HEK293 (cell line): ENCODE results near the gene NHSL2.

Experiments used
- CTCF ChIA-PET: fragments of 350-600 bp; formaldehyde crosslinking; extraction: SDS; loops from one replicate; lab custom pipeline; 2021; ENCODE audit warnings: antibody characterized with exemption; lab: Yijun Ruan, JAX
- POLR2A ChIA-PET: fragments of 300-600 bp; formaldehyde crosslinking; extraction: SDS; loops from one replicate; lab custom pipeline; 2020; ENCODE audit warnings: antibody characterized with exemption, inconsistent platforms; lab: Yijun Ruan, JAX
- H3K27ac ChIP-seq: fragments of 200-500 bp; sonication (Bioruptor generic); 2 replicates; pipeline ENCODE4 v1.5.1; 2014; ENCODE audit warnings: low read depth, low read length, control low read depth, inconsistent platforms; ENCODE audit errors: extremely low read depth
- H3K36me3 ChIP-seq, 2 experiments: fragments of 200-500 bp in 1 of 2; sonication (Bioruptor generic) in 1 of 2; 1 replicate in 1 of 2; 2 replicates in 1 of 2; pipeline ENCODE4 v1.5.1; 2014 to 2017; ENCODE audit warnings: inconsistent platforms in 2 of 2, low read length in 2 of 2; ENCODE audit not compliant: control insufficient read depth in 2 of 2, insufficient read depth in 1 of 2
- H3K4me1 ChIP-seq: fragments of 200-500 bp; sonication (Bioruptor generic); 2 replicates; pipeline ENCODE4 v1.5.1; 2014; ENCODE audit warnings: mild to moderate bottlenecking, low read length, inconsistent platforms; ENCODE audit not compliant: control insufficient read depth, insufficient read depth
- H3K4me3 ChIP-seq: 2 replicates; pipeline ENCODE4 v1.5.1; 2011; ENCODE audit warnings: low read depth, mild to moderate bottlenecking, control low read depth, low read length, moderate library complexity
- H3K9me3 ChIP-seq: fragments of 200-500 bp; sonication (Bioruptor generic); 2 replicates; pipeline ENCODE4 v1.5.1; 2014; ENCODE audit warnings: low read depth, low read length, inconsistent platforms; ENCODE audit not compliant: control insufficient read depth, insufficient read depth
- KLF1 ChIP-seq: fragments of 450-650 bp; formaldehyde crosslinking; IDR thresholded peaks from 2 replicates; pipeline ENCODE4 v1.5.1; 2016; ENCODE audit warnings: missing biosample characterization, missing genetic modification characterization
- RBAK ChIP-seq: fragments of 450-650 bp; formaldehyde crosslinking; IDR thresholded peaks from 2 replicates; pipeline ENCODE4 v1.5.1; 2016; ENCODE audit warnings: missing biosample characterization, missing genetic modification characterization
- SP2 ChIP-seq: fragments of 450-650 bp; formaldehyde crosslinking; IDR thresholded peaks from 2 replicates; pipeline ENCODE4 v1.5.1; 2016; ENCODE audit warnings: missing biosample characterization, missing genetic modification characterization
- SP7 ChIP-seq: fragments of 450-650 bp; formaldehyde crosslinking; IDR thresholded peaks from 2 replicates; pipeline ENCODE4 v1.5.1; 2016; ENCODE audit warnings: missing biosample characterization, missing genetic modification characterization
- ZBTB17 ChIP-seq: fragments of 450-650 bp; formaldehyde crosslinking; IDR thresholded peaks from 2 replicates; pipeline ENCODE4 v1.5.1; 2016; ENCODE audit warnings: missing biosample characterization, missing genetic modification characterization
- ZNF169 ChIP-seq: fragments of 450-650 bp; formaldehyde crosslinking; IDR thresholded peaks from 2 replicates; pipeline ENCODE4 v1.5.1; 2016; ENCODE audit warnings: missing biosample characterization, missing genetic modification characterization
- ZNF202 ChIP-seq: fragments of 450-650 bp; formaldehyde crosslinking; IDR thresholded peaks from 2 replicates; pipeline ENCODE4 v1.5.1; 2016; ENCODE audit warnings: missing biosample characterization, missing genetic modification characterization, borderline replicate concordance
- ZNF23 ChIP-seq: fragments of 450-650 bp; formaldehyde crosslinking; IDR thresholded peaks from 2 replicates; pipeline ENCODE4 v1.5.1; 2016; ENCODE audit warnings: missing biosample characterization, missing genetic modification characterization, borderline replicate concordance
- ZNF292 ChIP-seq: fragments of 450-650 bp; formaldehyde crosslinking; IDR thresholded peaks from 2 replicates; pipeline ENCODE4 v1.5.1; 2016; ENCODE audit warnings: low read depth, missing biosample characterization, missing genetic modification characterization, borderline replicate concordance
- ZNF530 ChIP-seq: fragments of 450-650 bp; formaldehyde crosslinking; IDR thresholded peaks from 2 replicates; pipeline ENCODE4 v1.5.1; 2016; ENCODE audit warnings: low read depth, missing biosample characterization, missing genetic modification characterization
- ZNF658 ChIP-seq: fragments of 450-650 bp; formaldehyde crosslinking; IDR thresholded peaks from 2 replicates; pipeline ENCODE4; 2016; ENCODE audit warnings: missing biosample characterization, missing genetic modification characterization
- ZNF670 ChIP-seq: fragments of 450-650 bp; formaldehyde crosslinking; IDR thresholded peaks from 2 replicates; pipeline ENCODE4 v1.5.1; 2016; ENCODE audit warnings: missing biosample characterization, missing genetic modification characterization, low read depth
- ZNF785 ChIP-seq: fragments of 450-650 bp; formaldehyde crosslinking; IDR thresholded peaks from 2 replicates; pipeline ENCODE4 v1.5.1; 2016; ENCODE audit warnings: missing biosample characterization, missing genetic modification characterization
- ZNF837 ChIP-seq: fragments of 450-650 bp; formaldehyde crosslinking; IDR thresholded peaks from 2 replicates; pipeline ENCODE4 v1.5.1; 2016; ENCODE audit warnings: missing biosample characterization, missing genetic modification characterization
- ZSCAN23 ChIP-seq: fragments of 450-650 bp; formaldehyde crosslinking; IDR thresholded peaks from 2 replicates; pipeline ENCODE4 v1.5.1; 2016; ENCODE audit warnings: missing biosample characterization, missing genetic modification characterization
- TF ChIP-seq, protein P1 (sequence below): fragments of 450-650 bp; formaldehyde crosslinking; IDR thresholded peaks from 2 replicates; pipeline ENCODE4 v1.5.1; 2016; ENCODE audit warnings: missing biosample characterization, missing genetic modification characterization, low read depth
- TF ChIP-seq, protein P2 (sequence below): fragments of 450-650 bp; IDR thresholded peaks from 2 replicates; pipeline ENCODE4 v1.5.1; 2018; ENCODE audit warnings: missing biosample characterization, missing genetic modification characterization
- TF ChIP-seq, protein P3 (sequence below): fragments of 450-650 bp; formaldehyde crosslinking; IDR thresholded peaks from 2 replicates; pipeline ENCODE4 v1.5.1; 2016; ENCODE audit warnings: missing biosample characterization, missing genetic modification characterization

Gene NHSL2

DNA sequence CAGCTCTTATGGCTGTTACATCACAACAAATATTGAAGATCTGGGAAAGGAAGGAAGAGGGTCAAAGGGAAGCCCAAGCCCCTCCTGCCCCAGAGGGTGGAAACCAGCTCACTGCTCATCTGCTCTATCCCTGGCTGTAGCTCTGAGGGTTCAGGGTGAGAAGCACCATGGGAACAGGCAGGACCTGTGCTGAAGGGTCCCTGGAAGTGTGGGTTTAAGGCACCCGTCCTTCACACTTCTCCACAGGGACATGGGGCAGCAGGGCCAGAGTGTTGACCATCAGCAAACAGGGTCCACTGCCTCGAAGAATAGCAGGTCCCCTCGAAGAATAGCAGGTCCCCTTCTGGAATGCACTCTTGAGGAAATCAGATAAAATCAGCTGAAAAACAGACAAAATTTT, 216.7 kb downstream of the NHSL2 start:
- H3K27ac ChIP-seq, result no peak overlapping the region
- TF ChIP-seq ZNF785 (no peak), ZNF530 (no peak)
- TF ChIP-seq, all 188 proteins: peak for 0
- POLR2A ChIA-PET, result interaction anchor here (0.7 to 1.9 kb wide), 3 partner anchors 109 to 458 kb away, joined by 4 to 7 read pairs (median 5); partner anchors contain the start of gene RPS4X
- H3K36me3 ChIP-seq, result no peaks in the 10 kb centered on the region
- no peaks in the 10 kb centered on the region for H3K9me3 ChIP-seq
- no peak overlapping the region for H3K4me3 ChIP-seq
- CTCF ChIA-PET, result interaction anchor here (0.6 to 7.5 kb wide), 44 partner anchors 10 to 1088 kb away, joined by 3 to 118 read pairs (median 5); partner anchors contain the start of gene PIN4
- H3K4me1 ChIP-seq, result peaks cover 6% of the 10 kb centered on the region; the same call in 1 of the 2 replicates

DNA sequence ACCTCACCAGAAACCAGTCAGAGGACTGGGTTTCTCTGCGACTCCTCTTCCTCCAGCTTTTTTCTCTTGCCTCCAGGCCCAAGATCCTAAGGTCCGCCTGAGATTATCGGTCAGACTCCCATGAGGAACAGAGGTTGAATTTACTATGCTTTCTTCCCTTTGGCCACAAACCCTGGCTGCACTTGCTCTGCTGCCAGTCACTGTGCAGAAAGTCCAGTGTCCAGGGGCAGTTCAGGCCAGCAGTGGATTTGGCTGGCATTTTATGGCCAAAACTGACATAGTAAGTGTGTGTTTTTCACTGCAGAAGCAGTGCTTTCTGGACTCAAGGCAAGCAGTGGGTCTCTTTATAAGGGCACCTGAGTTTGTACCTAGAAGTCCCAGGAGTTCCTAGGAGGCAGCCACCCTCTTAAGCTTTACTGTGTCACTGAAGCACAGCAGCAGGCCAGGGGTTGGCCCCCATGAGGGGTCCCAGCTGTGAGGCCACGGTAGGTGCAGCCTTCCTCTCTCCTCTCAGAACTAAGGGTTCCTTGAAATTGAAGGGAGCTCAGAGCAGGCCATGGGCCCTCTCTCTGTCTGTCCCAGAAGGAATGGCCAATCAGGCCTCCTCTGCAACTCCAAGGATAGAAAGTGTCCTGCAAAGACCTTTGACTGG, 217.7 kb downstream of the NHSL2 start:
- ChIA-PET POLR2A (no interaction called here), CTCF (interaction anchor here (0.6 to 7.5 kb wide), 16 partner anchors 9 to 210 kb away, joined by 3 to 118 read pairs (median 8); partner anchors contain the start of gene PIN4)
- no peak for TF ChIP-seq ZNF837 (tag by site-specific recombination)
- TF ChIP-seq ZNF658 (tag by site-specific recombination), result no peak
- TF ChIP-seq ZBTB17, result no peak
- TF ChIP-seq RBAK, result no peak
- TF ChIP-seq, protein P1, sequence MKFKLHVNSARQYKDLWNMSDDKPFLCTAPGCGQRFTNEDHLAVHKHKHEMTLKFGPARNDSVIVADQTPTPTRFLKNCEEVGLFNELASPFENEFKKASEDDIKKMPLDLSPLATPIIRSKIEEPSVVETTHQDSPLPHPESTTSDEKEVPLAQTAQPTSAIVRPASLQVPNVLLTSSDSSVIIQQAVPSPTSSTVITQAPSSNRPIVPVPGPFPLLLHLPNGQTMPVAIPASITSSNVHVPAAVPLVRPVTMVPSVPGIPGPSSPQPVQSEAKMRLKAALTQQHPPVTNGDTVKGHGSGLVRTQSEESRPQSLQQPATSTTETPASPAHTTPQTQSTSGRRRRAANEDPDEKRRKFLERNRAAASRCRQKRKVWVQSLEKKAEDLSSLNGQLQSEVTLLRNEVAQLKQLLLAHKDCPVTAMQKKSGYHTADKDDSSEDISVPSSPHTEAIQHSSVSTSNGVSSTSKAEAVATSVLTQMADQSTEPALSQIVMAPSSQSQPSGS (tag by site-specific recombination), result no peak
- TF ChIP-seq, protein P2, sequence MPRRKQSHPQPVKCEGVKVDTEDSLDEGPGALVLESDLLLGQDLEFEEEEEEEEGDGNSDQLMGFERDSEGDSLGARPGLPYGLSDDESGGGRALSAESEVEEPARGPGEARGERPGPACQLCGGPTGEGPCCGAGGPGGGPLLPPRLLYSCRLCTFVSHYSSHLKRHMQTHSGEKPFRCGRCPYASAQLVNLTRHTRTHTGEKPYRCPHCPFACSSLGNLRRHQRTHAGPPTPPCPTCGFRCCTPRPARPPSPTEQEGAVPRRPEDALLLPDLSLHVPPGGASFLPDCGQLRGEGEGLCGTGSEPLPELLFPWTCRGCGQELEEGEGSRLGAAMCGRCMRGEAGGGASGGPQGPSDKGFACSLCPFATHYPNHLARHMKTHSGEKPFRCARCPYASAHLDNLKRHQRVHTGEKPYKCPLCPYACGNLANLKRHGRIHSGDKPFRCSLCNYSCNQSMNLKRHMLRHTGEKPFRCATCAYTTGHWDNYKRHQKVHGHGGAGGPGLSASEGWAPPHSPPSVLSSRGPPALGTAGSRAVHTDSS (tag by site-specific recombination), result no peak
- no peak for TF ChIP-seq ZNF169
- TF ChIP-seq ZNF202 (tag by site-specific recombination), result no peak
- no peaks in the 10 kb centered on the region for H3K9me3 ChIP-seq
- no peaks in the 10 kb centered on the region for H3K36me3 ChIP-seq
- no peak overlapping the region for H3K4me3 ChIP-seq
- peaks cover 6% of the 10 kb centered on the region; the same call in 1 of the 2 replicates for H3K4me1 ChIP-seq
- no peak overlapping the region for H3K27ac ChIP-seq

DNA sequence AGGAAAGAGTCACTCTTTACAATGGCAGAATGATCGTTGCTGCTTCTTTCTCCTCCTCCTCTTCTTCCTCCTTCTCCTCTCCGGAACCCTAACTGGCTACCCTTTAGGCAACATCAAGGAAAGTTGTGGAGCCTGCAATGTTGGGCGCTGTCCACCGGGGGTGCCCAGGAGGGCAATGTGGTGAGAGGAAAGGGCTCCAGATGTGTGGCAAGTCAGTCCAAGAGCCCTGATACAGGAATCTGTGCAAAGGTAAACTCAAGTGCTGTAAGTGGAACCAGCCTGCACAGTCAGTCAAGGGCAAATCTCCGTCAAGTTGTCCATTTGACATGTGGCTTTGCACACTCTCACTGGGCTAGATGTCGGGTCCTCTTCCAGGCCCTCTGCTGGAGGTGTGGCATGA, 218.2 kb downstream of the NHSL2 start:
- no peaks in the 10 kb centered on the region for H3K36me3 ChIP-seq
- ChIA-PET CTCF (interaction anchor here (0.6 to 7.5 kb wide), 5 partner anchors 12 to 130 kb away, joined by 3 to 118 read pairs (median 8); partner anchors contain the start of gene PIN4), POLR2A (no interaction called here)
- H3K4me3 ChIP-seq, result no peak overlapping the region
- H3K27ac ChIP-seq, result no peak overlapping the region
- H3K9me3 ChIP-seq, result no peaks in the 10 kb centered on the region
- TF ChIP-seq, protein P3, sequence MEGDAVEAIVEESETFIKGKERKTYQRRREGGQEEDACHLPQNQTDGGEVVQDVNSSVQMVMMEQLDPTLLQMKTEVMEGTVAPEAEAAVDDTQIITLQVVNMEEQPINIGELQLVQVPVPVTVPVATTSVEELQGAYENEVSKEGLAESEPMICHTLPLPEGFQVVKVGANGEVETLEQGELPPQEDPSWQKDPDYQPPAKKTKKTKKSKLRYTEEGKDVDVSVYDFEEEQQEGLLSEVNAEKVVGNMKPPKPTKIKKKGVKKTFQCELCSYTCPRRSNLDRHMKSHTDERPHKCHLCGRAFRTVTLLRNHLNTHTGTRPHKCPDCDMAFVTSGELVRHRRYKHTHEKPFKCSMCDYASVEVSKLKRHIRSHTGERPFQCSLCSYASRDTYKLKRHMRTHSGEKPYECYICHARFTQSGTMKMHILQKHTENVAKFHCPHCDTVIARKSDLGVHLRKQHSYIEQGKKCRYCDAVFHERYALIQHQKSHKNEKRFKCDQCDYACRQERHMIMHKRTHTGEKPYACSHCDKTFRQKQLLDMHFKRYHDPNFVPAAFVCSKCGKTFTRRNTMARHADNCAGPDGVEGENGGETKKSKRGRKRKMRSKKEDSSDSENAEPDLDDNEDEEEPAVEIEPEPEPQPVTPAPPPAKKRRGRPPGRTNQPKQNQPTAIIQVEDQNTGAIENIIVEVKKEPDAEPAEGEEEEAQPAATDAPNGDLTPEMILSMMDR (tag by site-specific recombination), result peak; percentile 61; the same call in 1 of the 2 replicates
- no peak for TF ChIP-seq SP7 (tag by site-specific recombination)
- peaks cover 3% of the 10 kb centered on the region; the same call in 1 of the 2 replicates for H3K4me1 ChIP-seq

DNA sequence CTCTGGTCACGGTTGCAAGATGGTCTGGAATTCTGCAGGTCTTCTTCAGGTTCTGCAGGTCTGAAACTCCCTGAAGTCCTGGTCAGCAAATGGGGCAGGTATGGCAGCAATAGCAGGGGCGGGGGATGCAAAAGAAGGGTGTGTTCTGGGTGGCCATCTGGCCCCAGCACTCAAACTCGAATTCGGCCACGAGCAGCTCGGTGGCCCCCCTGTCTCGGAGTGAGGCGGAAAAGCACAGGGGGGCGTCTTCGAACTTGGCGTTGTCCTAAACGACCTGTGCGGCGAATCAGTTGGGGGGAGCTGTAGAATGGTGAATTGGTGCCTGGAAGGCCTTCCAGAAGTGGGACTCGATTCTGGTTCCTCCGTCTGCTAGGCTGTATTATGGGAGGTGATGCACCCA, 219.0 kb downstream of the NHSL2 start:
- Histone ChIP-seq H3K4me1 (peaks cover 3% of the 10 kb centered on the region; the same call in 1 of the 2 replicates), H3K36me3 (no peaks in the 10 kb centered on the region), H3K27ac (no peak overlapping the region), H3K4me3 (no peak overlapping the region), H3K9me3 (no peaks in the 10 kb centered on the region)
- ChIA-PET POLR2A (interaction anchor here (4.4 kb wide), 1 partner anchor 51 kb away, joined by 22 read pairs; the partner anchor contains the start of gene PIN4), CTCF (interaction anchor here (0.6 to 7.5 kb wide), 7 partner anchors 21 to 148 kb away, joined by 3 to 118 read pairs (median 3); no protein-coding TSS in a partner anchor)
- TF ChIP-seq ZNF670 (tag by site-specific recombination) (no peak), ZNF292 (tag by site-specific recombination) (no peak), SP2 (no peak), ZSCAN23 (no peak), KLF1 (tag by site-specific recombination) (no peak), ZNF23 (tag by site-specific recombination) (no peak)
- TF ChIP-seq, protein P3 (tag by site-specific recombination), result no peak
